GM21619 (cell line): ENCODE measurements around the gene STAC2.

Experiments used
- ATAC-seq: cut with Tn5 transposase; IDR thresholded peaks from one replicate; pipeline ENCODE4 v1.9.1; 2021; ENCODE audit not compliant: unreplicated experiment

The STAC2 gene

DNA sequence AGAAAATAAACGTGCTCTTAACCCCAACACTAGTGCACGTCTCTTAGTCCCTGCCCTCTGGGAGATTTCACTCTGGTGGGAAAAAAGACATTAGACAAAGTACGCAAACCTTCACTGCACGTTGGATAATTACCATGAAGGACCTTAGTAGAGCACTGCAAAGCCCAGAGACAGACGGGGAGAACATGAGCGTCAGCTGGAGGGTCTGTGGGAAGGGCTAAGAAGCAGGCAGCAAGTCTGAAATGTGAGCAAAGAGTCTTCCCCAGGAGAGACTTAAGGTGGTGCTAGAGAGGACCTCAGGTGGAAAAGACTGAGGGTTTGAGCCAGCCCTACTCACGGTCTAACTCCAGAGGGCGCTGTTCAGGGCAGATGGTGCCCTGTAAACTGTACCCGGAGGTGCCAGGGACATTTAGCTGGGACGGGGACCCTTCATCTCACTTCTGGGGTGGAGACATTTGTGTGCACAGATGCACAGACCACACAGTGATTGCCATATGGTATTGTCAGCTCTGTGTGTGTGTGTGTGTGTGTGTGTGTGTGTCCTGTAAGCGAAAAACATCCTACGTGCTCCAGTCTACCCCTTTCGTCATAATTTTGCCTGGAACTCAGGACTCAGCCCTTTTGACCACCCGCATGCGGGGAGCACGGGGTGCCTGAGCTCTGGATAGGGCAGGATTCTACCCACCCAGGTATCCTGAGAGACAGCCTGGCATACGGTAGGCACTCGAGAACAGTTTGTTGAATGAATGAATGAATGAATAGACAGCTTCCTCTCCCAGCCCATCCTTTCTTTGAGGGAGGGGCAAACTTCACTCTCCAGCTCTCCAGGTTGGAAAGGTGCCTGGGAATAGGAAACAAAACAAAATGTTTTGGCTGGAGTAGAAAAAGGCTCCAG, 10.1 kb upstream of the STAC2 start:
- ATAC-seq = no peak

DNA sequence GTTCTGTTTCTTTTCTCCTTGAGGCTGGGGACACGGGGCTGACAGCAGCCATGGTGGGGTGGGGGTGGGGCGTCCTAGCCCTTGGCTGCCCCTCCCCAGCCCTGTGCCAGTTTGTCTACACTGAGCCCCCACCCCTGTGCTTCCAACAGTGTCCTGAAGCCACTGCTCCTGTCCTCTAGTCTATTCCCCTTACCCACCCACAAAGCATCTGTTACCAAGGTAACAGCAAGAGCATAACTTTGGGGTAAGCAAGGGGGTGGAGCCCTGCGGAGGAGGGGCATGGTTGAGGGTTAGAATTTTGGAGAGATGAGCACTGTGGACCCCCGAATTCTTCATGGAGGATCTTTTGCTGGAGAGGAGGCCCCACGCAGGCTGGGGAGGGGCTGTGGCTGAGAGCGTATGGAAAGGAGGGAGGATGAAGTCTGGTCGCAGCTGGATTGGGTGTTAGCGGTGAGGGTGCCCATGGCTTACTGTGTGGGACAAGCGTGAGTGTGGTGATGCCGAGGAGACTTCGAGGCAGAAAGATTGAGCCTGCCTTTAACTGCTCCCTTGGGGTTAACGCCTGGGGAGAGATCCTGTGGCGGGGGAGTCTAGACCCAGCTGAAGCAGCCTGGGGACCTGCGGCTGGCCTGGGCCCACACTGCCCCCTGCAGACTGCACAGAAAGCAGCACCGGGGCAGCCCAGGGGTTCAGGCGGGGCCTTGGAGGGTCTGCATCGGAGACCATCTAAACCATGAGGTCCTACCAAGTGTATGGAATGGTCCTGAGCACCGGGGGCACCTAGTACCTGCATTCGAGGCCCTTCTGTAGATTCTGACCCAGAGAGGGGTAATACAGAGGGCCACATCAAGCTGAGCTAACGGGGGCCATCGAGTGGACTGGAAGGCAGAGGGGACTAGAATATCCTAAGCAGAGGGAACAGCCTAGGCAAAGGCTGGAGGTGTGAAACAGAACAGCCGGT, 6.1 kb upstream of the STAC2 start:
- no peak for ATAC-seq

DNA sequence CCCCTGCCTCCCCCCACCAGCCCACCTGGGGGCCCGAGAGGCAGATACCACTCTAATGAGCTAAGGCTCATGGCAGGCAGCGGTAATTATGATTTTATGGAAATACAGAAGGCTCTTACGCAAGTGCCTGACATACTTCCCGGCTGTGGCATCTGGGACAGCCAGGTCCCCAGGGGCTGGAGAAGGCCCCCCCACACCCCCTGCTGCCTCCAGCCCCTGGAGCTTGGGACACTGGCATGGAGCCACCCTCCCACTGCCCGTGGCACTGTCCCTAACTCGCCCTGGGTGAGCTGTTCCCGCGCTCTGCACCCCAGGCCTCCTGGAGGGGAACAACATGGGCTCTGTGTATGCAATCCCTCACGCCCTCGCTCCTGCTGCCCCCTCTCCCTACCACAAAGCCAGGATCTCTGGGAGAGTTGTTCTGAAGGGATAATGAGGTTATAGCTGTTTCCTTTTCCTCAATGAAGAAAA, 5.4 kb upstream of the STAC2 start:
- no peak for ATAC-seq

- no peak for ATAC-seq
These were observed 4.6 kb upstream of the STAC2 start for GRCh38 chr17:39230361-39230760.

DNA sequence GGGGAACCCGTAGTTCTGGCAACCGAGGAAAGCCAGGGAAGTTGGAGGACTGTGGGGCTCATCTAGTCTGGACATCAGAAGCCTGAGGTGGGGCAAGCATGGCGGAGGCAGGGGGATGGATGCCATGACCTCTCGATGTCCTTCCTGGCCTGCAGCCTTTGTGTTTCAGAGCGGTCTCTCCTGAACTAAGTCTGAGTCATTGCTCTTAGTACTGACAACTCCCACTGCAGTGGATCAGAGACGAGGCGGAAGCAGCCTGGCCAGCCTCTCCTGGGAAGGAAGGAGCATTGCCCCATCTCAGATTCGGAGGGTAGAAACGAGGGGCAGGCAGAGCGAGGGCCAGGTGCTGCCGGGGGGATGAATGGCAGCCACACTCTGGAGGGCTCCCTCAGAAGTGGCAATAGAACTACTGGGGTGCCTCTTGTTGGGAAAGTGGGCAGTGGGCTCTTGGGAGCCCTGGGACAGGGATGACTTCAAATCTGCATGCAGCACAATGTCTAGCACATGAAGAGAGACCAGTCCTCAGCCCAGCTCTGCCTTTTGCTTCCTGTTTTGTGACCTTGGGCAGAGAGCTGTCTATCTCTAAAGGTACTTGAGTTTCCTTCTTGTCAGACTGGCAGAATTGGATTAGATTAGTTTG, 3.6 kb upstream of the STAC2 start:
- no peak for ATAC-seq

DNA sequence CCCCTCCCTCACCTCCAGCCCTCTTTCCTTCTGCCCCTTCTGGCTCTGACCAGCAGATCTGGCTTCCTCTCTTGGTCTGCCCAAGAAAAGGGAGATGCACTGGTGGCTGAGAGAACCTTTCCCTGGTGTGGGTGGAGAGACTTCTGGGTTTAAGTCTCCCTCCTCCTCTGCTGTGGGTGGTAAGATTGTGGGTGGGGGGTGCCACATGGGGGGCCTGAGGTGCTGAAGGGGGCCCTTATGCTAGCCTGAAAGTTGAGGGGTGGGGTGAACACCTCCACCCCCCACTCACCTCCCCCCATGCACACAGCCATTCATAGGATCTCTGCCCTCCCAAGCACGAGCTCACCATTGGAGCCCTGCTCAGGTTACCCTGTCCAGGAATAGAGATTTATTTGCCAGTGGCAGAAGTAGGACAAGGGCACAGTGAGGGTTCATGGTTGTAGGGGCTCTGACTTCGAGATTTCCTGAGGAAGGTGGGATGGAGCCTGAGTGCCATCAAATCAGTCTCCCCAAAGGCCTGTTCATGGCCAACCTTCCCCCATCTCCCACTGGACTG, 1.7 kb upstream of the STAC2 start:
- no peak for ATAC-seq

GRCh38 chr17:39225959-39226683, 376 bp upstream of the STAC2 start:
- no peak for ATAC-seq

DNA sequence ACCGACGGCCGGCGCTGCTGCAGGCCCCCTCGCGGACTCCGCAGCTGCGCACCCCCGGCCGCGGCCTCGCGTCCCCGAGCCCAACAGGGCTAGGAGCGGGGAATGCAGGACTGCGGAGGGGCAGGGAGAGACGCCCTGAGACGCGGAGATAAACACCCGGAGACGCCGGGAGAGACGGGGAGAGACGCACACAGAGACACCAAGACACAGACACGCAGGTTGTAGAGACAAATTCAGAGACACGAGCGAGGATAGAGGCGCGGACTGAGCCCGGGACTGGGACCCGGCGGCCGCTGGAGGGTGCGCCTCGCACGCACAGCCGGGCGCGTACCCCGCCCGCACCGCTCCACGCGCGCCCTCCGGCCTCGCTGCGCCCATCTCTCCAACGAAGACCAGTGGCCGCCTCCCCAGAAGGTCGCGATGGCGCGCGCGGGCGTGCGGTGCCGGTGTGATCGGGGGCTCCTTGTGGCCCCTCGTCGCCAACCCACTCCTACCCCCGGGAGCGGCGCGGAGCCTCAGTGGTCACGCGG, 902 bp downstream of the STAC2 start:
- ATAC-seq = no peak

DNA sequence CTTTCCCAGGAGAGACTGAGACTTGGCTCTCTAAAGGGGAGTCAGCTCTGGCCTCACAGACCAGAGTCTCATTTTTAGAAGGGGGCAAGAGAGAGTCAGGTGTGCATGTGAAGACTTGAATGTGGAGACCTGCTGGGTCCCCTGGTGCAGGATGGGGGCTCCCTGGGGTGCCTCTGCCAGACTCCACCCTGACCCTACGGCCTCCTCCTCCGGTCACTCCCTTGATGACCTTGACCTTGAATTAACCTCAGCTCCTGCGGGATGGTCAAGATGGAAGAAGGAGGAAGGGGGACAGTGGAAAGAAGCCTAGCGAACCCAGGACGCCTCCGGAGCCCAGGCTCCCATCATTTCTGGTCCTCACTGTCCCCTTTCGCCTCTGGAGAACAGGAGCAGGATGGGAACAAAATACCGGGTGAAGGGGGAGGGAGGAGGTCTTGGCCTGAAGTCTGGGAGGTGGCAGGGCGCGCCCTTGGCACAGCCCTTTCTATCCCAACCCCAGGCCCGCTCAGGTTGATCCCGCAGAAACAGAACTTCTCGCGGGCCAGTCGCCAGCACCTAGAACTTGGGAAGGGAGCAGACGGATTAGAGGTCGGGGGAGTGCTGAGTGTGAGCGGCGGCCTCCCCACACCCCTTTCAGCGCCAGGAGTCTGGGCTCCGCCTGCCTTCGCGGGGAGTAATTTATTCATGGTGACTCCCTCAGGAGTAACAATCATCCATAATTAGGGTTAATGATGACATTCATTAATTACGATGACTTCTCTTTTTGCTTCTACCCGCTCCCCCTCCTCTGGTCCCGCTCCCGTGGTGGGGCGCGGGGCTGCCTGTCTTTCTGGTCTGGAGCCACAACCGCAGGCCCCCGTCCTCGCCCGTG, 1.6 kb downstream of the STAC2 start:
- ATAC-seq = no peak

DNA sequence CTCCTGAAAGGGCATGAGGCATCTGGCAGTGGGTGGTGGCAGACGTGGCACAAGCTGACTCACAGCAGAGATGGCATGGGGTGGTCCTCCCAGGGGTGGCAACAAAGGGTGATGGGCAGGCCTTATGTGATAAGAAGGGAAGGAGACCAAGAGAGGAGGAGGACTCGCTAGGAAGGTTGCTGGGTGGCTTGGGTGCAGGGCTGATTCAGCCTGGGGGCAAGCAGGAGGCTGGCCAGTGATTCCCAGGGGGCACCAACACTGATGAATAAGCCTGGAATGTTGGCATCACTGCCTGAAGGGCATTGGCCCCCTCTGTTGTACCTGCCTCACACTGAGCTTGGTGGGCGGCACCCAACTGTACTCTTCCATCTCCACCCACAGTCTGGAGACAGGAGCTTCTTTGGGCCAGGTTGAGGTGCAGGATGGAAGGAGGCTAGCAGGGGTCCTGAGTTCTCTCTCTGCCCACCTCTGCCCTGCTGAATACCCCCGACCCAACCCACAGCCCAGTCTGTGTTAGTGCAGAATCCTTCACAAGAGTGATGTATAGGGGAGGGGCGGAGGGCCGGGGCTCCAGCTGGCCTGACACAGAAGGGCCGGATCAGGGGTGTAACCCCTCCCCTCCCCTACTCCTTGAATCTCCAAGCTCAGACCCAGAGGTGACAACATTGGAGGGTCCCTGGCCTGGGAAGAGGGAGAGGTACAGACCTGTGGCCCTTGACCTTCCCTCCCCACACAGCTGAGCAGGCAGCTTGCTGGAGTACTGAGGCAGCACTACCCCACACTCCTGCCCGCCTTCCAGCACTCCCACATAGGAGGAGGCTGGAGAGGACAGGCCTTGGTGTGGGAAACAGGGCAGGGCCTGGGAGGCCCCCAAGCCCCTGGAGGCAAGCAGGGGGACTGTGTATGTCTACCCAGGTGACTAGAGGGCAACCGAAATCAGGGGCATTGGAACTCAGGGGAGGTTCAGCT, 2.6 kb downstream of the STAC2 start:
- no peak for ATAC-seq

DNA sequence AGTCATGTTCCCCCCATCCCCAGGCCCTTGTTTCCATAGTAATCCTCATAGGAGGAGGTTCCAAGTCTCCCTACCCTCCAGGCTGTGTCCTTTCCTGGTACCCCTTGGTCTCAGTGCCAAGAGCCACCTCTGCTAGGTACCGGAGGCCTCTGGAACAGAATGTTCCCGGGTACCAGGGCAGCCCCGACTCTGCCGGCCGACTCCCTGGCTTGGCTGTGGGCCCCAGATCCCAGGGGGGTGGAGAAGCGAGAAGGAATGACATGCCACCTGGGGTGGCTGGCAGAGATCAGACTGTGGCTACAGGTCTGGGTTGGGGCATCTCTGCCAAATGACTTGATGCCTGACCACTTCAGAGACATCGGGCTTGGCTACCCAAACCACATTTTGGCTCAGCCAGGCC, 3.6 kb downstream of the STAC2 start:
- no peak for ATAC-seq

DNA sequence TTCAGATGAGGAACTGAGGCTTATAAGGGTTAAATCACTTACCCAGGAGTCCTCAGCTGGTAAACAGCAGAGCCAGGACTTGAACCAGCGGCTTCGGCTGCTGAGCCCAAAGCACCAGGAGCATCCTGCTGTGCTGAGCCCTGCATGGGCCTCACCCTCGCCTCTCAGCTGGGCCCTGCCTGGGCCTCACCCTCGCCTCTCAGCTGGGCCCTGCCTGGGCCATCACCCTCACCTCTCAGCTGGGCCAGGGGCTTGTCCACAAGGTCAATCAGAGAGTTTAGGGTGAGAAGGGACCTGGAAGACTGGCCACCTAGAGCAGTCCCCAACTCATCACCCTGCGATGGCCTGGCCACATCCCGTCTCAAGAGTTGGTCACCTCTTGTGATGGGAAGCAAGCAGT, 4.2 kb downstream of the STAC2 start:
- ATAC-seq = no peak

DNA sequence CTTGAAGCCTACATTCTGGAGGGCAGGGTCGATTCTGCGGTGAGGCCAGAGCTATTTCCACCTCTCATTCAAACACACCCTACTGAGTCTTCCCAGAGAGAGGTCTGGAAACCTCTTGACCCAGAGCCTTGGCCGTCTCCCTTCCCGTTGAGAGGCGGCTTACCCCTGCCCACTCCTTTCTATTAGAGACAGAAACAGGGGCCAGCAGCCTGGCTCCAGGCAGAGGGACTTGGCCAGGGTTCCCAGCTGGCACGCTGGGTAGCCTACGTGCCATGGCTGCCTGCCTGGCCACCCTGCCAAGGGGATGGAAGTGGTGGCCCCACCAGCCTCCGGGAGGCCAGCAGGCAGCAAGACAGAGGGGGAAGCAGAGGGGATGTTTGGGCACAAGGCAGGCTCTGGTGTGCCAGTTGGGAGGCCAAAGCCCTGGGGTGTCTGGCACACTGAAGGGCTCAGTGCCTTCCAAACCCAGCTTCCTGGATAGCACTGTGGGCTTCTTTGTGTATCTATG, 6.0 kb downstream of the STAC2 start:
- no peak for ATAC-seq

GRCh38 chr17:39218906-39219305, 6.8 kb downstream of the STAC2 start:
- no peak for ATAC-seq

DNA sequence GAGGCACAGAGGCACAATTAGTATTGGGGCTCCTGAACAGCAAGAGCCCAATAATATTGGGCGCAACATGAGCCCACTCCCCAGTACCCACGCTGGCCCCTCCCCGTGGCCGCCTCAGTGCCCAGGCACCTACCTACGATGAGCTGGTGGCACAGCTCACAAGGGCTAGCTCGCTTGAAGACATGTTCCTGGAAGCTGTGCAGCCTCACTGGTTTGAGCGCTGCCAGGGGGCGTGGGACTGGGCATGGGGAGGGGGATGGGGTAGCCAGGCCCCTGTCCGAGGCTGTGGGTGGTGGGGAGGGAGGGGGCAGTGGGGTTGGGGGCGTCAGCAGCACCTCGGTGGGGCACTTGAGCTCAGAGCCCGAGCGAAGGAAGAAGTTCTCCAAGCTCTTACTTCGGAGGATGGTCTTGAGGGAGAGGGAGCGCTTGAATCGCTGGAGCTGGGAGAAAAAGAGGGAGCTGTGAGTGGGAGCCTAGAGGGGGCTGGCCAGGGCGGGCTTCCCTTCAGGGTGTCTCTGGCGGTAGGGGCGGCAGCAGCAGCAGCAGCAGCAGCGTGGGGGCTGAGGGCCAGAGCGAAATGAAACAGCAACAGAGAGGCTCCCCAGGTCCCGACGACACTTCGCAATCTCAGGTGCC, 7.9 kb downstream of the STAC2 start:
- no peak for ATAC-seq

DNA sequence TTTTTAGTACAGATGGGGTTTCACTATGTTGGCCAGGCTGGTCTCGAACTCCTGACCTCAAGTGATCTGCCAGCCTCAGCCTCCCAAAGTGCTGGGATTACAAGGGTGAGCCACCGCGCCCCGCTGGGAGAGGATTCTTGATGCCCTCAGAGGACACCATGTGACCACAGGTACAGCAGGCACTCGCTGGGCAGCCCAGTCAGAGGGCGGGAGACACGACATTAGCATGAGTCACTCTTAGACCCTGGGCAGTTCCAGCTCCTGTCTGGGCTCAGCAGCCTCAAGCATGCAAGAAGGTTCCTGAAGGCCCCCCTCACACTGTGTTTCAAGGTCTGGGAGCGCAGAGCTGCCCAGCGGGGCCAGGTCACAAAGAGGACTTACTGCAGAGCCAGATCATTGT, 11.9 kb downstream of the STAC2 start:
- no peak for ATAC-seq

- no peak for ATAC-seq
These were observed 12.8 kb downstream of the STAC2 start for GRCh38 chr17:39212841-39213480.
